PC-9 (cell line): Measurements from ENCODE around the gene WDR49. TPM values are rescaled to one million over a fixed set of nuclear protein-coding genes. Genes with fewer than 3 reads are reported as not detected.
A peak's percentile ranks its signal among the peaks of the same experiment; 100 is the strongest.

Experiments used
- BruUV-seq: library from RNA; stranded (reverse); fragments of 400-500 nt; replicated peaks from 2 replicates; lab custom pipeline; 2021; lab: Mats Ljungman, UMichigan
- CTCF ChIA-PET: fragments of 300-600 bp; sonication (Branson Sonifier 250); formaldehyde crosslinking; loops from one replicate; lab custom pipeline; 2022; ENCODE audit warnings: antibody characterized with exemption; lab: Charles Lee
- POLR2A ChIA-PET: fragments of 300-600 bp; sonication (Branson Sonifier 250); formaldehyde crosslinking; loops from one replicate; lab custom pipeline; 2022; ENCODE audit warnings: antibody characterized with exemption; ENCODE audit not compliant: unreplicated experiment; lab: Charles Lee
- DNase-seq, 2 experiments: peaks; one replicate each; pipeline versions ENCODE4 v3.0.0 to v3.0.0-alpha.2; 2015 to 2022; ENCODE audit warnings: mixed read lengths in 1 of 2
- H2AFZ ChIP-seq: fragments of 200-600 bp; sonication (generic); 2 replicates; pipeline ENCODE4 v1.8.1; 2017; ENCODE audit warnings: antibody characterized with exemption
- H3F3A ChIP-seq: fragments of 200-600 bp; sonication (generic); 2 replicates; pipeline ENCODE4 v1.8.1; 2017; ENCODE audit warnings: antibody characterized with exemption, mild to moderate bottlenecking, low read depth; ENCODE audit not compliant: insufficient read depth
- H3K27ac ChIP-seq: fragments of 200-600 bp; sonication (generic); 2 replicates; pipeline ENCODE4 v1.6.1; 2016; ENCODE audit warnings: mixed run types
- H3K27me3 ChIP-seq: fragments of 200-600 bp; sonication (generic); 2 replicates; pipeline ENCODE4 v1.6.1; 2016; ENCODE audit warnings: low read depth, mixed run types; ENCODE audit not compliant: insufficient read depth
- H3K36me3 ChIP-seq: fragments of 200-600 bp; sonication (generic); 2 replicates; pipeline ENCODE4 v1.6.1; 2016; ENCODE audit warnings: low read depth, mixed run types
- H3K4me1 ChIP-seq: fragments of 200-600 bp; sonication (generic); replicated peaks from 2 replicates; pipeline ENCODE4 v1.6.1; 2016; ENCODE audit warnings: mixed run types; ENCODE audit not compliant: insufficient read depth
- H3K4me2 ChIP-seq: fragments of 200-600 bp; sonication (generic); 2 replicates; pipeline ENCODE4 v1.6.1; 2017; ENCODE audit warnings: mixed run types
- H3K4me3 ChIP-seq: fragments of 200-600 bp; sonication (generic); 2 replicates; pipeline ENCODE4 v1.6.1; 2016; ENCODE audit warnings: mixed run types
- H3K79me2 ChIP-seq: fragments of 200-600 bp; sonication (generic); 2 replicates; pipeline ENCODE4 v1.6.1; 2017; ENCODE audit warnings: low read depth, mixed run types
- H3K9me2 ChIP-seq: fragments of 200-600 bp; sonication (generic); 2 replicates; pipeline ENCODE4 v1.8.1; 2017; ENCODE audit warnings: mild to moderate bottlenecking; ENCODE audit not compliant: insufficient read depth
- H3K9me3 ChIP-seq: fragments of 200-600 bp; sonication (generic); 2 replicates; pipeline ENCODE4 v1.8.1; 2016; ENCODE audit warnings: low read depth; ENCODE audit not compliant: insufficient read depth
- H4K20me1 ChIP-seq: fragments of 200-600 bp; sonication (generic); 2 replicates; pipeline ENCODE4 v1.8.1; 2017; ENCODE audit not compliant: insufficient read depth
- CTCF ChIP-seq: fragments of 200-600 bp; sonication (generic); conservative IDR thresholded peaks from 2 replicates; pipeline ENCODE4 v1.6.1; 2017; ENCODE audit warnings: mixed run types, antibody characterized with exemption, mild to moderate bottlenecking, moderate library complexity
- EZH2 ChIP-seq: fragments of 200-600 bp; sonication (generic); IDR thresholded peaks from 2 replicates; pipeline ENCODE4 v1.8.0; 2017; ENCODE audit warnings: antibody characterized with exemption, low read depth
- intact Hi-C: fragments of 100-400 bp; cut with micrococcal nuclease; formaldehyde crosslinking; loops from one replicate; pipeline ENCODE4 v1.10.0; 2022; ENCODE audit not compliant: unreplicated experiment
- total RNA-seq: library from RNA; stranded (reverse); gene quantifications from 2 replicates; pipeline ENCODE4 v1.2.3, GENCODE V29; 2021

The WDR49 gene
- total RNA-seq, 1 experiment from 2014 or later = 0.28 TPM

- H3K27ac ChIP-seq = no peak overlapping the region
- DNase-seq = no peak
- BruUV-seq = no TSS peak
- H3K4me3 ChIP-seq = no peak overlapping the region
- CTCF ChIA-PET = interaction anchor here (0.7 kb wide), 1 partner anchor 31 kb away, joined by 3 read pairs; no protein-coding TSS in a partner anchor
- H3K4me2 ChIP-seq = no peak overlapping the region
- H4K20me1 ChIP-seq = 0 out of 2 replicates have a peak, but pooled peaks cover 3% of the 10 kb centered on the region
- no peaks in the 10 kb centered on the region for H3K9me2 ChIP-seq
- H3K4me1 ChIP-seq = no peaks in the 10 kb centered on the region
- H3F3A ChIP-seq = no peaks in the 10 kb centered on the region; the same call in 1 of the 2 replicates
- H3K27me3 ChIP-seq = no peaks in the 10 kb centered on the region
- no peaks in the 10 kb centered on the region for H3K79me2 ChIP-seq
- H3K36me3 ChIP-seq = peaks cover 31% of the 10 kb centered on the region
- intact Hi-C loops = loop anchor here (10.0 kb wide), 1 partner anchor 181 kb away; no protein-coding TSS in a partner anchor
- POLR2A ChIA-PET = no interaction called here
- H3K9me3 ChIP-seq = no peaks in the 10 kb centered on the region
- TF ChIP-seq EZH2 (no peak), CTCF (no peak)
- H2AFZ ChIP-seq = no peak overlapping the region
Measured at GRCh38 chr3:167694121-167694520, 40.4 kb upstream of the WDR49 start.

GRCh38 chr3:167691366-167691765, 37.6 kb upstream of the WDR49 start:
- TF ChIP-seq CTCF (no peak), EZH2 (no peak)
- Histone ChIP-seq H3K9me3 (no peaks in the 10 kb centered on the region), H3F3A (no peaks in the 10 kb centered on the region), H3K4me3 (no peak overlapping the region), H3K27ac (no peak overlapping the region), H3K79me2 (no peaks in the 10 kb centered on the region), H3K9me2 (no peaks in the 10 kb centered on the region), H3K27me3 (no peaks in the 10 kb centered on the region), H3K4me2 (no peak overlapping the region), H3K36me3 (peaks cover 25% of the 10 kb centered on the region), H4K20me1 (no peaks in the 10 kb centered on the region), H2AFZ (no peak overlapping the region), H3K4me1 (no peaks in the 10 kb centered on the region)
- intact Hi-C loops = loop anchor here (10.0 kb wide), 1 partner anchor 183 kb away; no protein-coding TSS in a partner anchor
- ChIA-PET POLR2A (no interaction called here), CTCF (no interaction called here)
- DNase-seq = no peak
- BruUV-seq = no TSS peak

GRCh38 chr3:167684388-167684993, 30.7 kb upstream of the WDR49 start:
- H4K20me1 ChIP-seq = no peaks in the 10 kb centered on the region; the same call in 1 of the 2 replicates
- no peak overlapping the region for H3K4me3 ChIP-seq
- BruUV-seq = no TSS peak
- H3K27ac ChIP-seq = no peak overlapping the region
- CTCF ChIA-PET = interaction anchor here (1.3 kb wide), 1 partner anchor 304 kb away, joined by 3 read pairs; the partner anchor contains the start of gene ZBBX
- no peaks in the 10 kb centered on the region for H3K4me1 ChIP-seq
- H2AFZ ChIP-seq = no peak overlapping the region
- TF ChIP-seq CTCF (peak; percentile 95), EZH2 (no peak)
- POLR2A ChIA-PET = no interaction called here
- no peak overlapping the region for H3K4me2 ChIP-seq
- peak; percentile 27 to 57 for DNase-seq
- H3K9me2 ChIP-seq = no peaks in the 10 kb centered on the region
- no peaks in the 10 kb centered on the region for H3K79me2 ChIP-seq
- H3K9me3 ChIP-seq = no peaks in the 10 kb centered on the region
- intact Hi-C loops = loop anchor here (2.0 kb wide), 1 partner anchor 278 kb away; no protein-coding TSS in a partner anchor
- H3F3A ChIP-seq = 0 out of 2 replicates have a peak, but pooled peaks cover 9% of the 10 kb centered on the region
- peaks cover 14% of the 10 kb centered on the region for H3K36me3 ChIP-seq
- no peaks in the 10 kb centered on the region for H3K27me3 ChIP-seq
